Stimulated activated CD4-positive, alpha-beta T cell treated with anti-CD3 and anti-CD28 coated beads, Interleukin-4, amount 100 ng/mL, for 24 hours (primary cell): Measurements from ENCODE around the gene ABR.
"Not testable (repeated sequence)": the region's sequence is repeated elsewhere in the genome, so short reads cannot be mapped to it uniquely, and the experiment has no call there.

Source experiments
- DNase-seq: peaks from one replicate; pipeline ENCODE4 v3.0.0-alpha.2; 2020

The ABR gene

DNA sequence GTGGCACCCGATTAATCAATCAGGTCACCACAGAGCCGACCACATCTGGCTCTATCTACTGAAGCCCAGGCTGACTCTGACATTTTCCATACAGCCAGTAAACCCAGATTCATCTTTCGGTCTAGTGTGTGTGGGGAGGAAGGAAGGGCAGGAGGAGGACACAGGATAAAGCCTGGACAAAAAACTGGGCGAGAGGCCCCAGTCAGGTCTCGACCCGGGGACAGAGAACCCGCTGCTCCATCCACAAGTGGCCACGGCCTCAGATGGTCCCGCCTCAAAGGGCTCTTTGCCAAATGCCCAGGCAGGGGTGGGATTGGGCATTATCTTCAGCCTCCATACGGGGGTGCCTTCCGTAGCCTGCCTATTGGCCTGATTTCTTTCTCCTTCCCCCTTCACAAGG lies 7.8 kb downstream of the ABR start:
- DNase-seq = no peak

DNA sequence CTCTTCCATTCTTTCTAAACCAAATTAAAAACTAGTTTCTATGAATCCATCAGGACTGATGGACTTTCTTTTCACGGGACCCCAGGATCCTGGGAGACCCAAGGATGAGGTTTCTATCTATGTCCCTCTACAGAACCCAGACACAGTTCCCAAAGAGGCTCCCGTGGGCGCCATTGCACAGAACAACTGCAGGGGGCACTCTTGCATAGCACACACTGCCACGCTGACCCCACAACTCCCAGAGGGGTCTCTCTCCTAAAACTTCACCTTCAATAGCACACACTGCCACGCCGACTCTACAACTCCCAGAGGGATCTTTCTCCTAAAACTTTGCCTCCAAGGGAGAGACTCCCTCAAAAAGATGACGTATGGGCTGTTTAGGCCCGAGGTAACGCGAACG lies 9.0 kb downstream of the ABR start:
- no peak for DNase-seq

DNA sequence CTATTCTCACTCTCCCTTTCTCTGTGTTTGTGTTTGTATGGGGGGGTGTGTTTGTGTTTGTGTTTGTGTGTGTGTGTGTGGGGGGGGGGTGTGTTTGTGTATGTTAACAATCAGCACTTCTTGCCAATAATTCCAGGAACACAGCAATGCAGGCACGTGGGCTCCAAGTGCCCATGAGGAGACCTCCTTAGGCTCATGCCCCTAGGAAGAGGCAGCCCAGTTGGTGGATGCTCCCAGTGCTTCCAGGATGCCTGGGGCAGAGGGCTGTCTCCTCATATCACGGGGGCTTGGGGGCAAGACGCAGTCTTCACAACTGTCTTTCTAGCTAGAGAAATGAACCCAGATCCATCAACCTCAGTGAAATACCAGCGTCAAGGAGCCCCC lies 9.9 kb downstream of the ABR start:
- no peak for DNase-seq

DNA sequence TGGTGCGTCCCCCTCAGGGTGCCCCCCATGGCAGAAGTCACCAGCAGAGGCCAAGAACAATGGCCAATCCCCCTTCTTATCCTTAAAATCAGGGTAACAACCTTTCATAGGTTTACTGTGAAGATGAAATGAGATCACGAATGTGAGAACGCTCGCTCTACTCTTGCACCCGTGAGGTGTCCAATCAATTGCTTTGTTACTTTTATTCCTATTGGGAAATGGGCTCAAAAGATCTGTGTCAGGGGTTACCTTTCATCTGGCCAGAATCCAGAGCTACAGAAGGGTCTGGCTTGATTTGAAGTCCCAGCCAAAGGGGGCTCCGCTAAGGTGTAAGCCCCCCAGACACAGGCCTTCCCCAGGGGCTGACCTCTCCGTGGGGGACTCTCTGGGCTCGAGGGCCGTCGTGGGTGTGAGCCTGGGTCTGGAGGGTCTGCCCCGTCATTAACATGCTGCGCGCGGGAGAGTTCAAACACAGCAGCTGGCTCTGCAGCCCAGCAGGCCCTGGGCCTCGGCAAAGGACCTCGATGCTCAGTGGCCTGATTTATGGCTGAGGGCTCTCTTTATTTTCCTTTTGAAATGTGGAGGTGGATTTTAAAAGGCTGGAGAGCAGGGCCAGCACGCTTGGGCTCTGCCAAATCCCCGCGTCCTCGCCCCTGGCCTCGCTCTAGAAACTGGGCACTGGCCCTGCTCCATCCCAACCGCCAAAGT lies 10.4 kb downstream of the ABR start:
- no peak for DNase-seq

DNA sequence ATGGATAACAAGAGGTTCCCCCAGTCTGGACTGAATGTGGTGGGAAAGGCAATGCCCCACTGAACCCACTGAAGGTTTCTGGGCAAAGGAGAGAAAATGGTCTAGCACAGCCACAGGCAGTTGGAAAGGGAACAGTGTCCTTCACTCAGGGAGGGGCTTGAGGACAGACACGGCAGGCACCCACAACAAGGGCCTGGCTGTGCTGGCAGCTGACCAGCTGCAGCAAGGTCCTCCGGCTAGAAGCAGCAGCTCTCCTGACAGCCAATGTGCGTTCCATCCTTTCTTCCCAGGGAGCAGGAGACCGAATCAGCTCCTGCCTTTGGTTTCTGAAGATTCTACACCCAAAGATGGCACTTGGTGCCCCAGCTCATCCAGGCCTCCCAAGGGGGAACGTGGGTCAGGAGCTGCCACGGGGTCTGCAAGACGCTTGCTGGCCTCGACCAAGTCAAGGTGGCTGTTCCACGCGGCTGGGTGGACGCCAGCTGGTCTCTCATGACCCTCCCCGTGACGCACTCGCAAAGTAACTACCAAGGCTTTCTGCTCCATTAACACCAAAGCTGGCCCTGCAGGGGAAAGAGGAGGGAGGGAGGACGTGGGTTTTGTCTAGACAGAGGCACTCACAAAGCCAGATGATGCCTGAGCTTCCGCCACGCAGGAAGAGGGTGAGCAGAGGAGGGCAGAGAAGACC lies 11.1 kb downstream of the ABR start:
- DNase-seq = no peak

DNA sequence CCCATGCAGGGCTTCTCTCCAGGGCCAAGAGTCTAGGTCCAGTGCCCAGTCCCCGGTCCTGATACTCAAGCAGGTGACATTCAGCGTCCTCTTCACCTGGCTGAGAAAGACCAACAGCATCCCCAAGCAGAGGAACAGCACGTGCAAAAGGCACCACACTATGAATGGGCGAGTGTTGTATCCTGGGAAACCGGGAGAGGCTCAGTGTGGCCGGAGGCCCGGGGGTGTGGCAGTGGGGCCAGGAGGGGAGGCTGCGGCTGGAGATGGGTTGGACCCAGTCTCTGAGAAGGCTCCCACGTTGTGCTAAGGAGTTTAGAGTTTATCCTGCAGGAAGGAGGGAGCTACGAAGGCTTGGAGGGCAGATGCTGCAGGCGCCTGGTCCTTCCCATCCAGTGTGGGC lies 13.5 kb downstream of the ABR start:
- DNase-seq = no peak

DNA sequence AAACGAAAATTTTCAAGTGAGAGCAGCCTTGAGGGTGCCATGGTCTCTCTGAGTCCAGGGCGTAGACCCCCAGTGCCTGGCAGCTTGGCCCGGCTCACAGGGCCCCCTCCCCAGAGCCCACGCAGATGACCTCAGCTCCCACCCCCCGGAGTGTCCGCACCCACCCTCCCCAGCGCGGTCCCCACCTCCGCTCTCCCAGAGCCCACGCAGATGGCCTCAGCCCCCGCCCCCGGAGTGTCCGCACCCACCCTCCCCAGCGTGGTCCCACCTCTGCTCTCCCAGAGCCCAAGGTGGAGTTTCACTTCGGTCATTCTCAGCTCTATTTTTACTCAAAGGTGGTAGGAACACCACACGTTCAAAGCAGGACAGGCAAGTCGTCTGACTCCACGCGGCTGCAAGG lies 13.9 kb downstream of the ABR start:
- no peak for DNase-seq

DNA sequence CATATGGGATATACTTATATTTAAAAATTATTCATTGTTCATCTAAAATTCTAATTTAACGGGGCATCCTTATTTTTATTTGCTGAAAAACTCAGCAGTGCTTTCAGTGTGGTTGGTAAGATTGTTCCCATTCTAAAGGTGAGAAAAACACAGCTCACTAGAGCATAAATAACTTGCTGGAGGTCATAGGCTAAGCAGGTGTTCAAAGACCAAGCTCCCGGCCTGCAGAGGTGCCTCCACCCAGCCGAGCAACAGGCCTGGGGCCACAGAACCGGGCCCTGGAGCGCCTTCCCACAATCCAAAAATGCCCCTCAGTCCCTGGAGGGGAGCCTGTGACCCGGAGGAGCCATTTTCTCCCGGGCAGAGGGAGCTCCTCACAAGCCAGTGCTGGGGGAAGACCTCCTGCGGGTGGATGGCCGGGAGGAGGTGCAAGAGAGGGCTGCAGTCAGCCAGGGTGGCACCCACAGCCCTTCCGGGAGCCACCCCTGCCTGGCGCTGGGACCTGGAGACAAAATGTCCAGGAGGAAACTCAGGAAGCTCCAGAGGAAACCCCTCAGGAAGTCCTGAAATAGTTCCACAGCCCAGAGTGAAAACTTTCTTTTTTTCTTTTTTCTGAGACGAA lies 14.7 kb downstream of the ABR start:
- DNase-seq = no peak

DNA sequence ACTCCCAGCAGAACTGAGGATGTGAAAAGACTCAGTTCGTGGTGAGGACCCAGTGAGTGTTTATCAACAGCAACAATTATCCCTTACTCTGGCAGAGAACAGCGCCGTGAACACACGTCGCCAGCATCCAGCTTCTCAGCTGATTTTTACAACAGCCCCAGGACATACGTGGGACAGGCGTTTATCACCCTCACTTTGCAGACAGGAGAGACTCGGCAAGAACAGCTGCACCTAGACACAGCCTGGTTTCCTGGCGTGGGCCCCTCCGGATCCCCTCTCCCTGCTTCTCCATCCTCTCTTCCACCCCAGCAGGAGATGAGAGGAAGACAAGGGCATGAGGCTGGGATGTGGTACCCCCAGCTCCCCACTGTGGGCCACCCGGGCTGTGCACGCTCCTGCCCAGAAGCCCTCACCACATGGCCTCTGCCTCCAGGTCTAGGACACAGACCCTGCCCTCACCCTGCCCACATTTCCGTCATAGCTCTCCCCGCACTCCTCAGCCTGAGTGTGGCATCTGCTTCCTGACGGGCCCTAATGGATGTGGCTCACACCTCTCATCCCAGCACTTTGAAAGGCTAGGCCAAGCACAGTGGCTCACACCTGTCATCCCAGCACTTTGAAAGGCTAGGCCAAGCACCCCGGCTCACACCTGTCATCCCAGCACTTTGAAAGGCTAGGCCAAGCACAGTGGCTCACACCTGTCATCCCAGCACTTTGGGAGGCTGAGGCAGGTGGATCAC lies 17.5 kb downstream of the ABR start:
- DNase-seq = no peak

DNA sequence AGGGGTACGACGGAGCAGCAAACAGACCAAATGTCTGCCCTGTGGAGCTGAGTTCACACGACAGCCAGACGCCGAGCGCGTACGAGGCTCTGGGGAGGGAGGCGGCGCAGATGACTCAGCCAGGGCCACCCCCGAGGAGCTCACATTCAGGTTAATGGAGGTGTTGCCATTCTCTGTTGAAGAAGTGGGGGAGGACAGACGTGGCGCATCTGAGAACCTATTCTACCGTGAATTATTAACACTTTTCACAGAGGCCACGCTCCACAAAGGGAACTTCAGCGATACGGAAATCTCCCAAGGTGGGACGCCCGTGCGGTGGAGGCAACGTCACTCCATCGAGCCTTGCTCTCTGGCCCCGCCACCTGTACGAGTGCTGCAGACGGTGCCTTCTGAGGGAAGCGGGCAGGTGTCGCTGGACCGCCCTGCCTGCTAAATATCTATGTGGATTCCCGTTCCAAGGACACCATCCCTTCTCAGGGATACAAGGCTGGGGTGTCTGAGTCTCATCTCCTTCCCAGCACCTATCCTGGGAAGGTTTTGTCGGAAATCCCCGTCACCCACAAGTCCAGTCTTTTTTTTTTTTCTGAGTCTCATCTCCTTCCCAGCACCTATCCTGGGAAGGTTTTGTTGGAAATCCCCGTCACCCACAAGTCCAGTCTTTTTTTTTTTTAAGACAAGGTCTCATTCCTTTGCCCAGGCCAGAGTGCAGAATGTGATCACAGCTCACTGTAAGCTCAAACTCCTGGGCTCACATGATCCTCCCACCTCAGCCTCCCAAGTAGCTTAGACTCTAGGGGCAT lies 19.0 kb downstream of the ABR start:
- DNase-seq = no peak

DNA sequence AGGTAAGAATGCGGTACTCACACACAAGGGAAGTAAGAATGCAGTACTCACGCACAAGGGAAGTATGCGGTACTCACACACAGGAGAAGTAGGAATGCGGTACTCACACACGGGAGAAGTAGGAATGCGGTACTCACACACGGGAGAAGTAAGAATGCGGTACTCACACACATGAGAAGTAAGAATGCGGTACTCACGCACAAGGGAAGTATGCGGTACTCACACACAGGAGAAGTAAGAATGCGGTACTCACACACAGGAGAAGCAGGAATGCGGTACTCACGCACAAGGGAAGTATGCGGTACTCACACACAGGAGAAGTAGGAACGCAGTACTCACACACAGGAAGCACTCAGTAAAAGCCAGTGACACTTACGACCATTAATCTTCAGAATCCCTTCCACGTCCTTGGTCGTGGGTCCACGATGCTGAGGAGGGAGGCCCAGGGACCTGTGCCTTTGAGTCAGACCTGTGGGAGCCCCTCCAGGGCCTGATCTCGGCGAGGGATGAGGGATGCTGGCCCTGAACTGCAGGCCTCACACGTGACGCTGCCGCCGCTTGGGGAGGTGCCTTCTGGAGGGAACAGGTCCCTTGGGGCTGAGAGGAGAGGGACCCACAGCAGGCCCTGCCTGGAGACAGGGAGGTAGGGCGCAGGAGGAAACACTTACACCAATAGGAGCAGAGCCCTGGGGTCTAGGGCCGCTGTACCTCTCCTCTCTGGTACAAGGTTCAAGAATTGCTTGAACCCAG lies 20.2 kb downstream of the ABR start:
- DNase-seq = no peak

DNA sequence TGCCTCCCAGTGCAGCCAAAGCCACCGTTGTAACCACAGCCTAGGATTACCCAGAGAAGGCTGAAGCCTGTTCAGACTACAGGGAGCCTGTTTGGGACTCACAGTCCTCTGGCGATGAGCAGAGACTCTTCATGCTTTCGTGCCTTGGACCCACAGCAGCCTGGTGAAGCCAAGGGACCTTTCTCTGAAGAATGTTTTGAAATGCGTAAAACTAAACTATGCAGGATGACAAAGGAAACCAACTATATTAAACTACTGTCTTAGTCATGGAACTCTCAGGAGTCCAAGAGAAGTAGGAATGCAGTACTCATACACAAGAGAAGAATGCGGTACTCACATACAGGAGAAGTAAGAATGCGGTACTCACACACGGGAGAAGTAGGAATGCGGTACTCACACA lies 20.9 kb downstream of the ABR start:
- DNase-seq = no peak

DNA sequence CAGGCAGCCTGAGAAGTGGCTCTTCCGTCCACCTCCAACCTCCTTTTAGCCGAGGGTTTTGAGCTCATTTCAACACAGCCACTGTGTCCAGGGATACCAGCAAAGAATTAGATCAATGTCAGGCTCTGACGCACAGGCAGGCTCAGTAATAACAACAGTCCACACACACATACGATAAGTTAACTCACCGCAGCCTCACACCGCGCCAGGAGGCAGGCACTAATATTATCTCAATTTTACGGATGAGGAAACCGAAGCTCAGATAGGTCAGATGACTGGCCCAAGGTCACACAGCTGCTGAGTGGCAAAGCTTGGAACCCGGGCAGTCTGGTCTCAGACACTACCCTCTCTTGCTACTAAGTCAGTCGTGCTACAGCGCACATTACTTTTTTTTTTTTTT lies 22.9 kb downstream of the ABR start:
- DNase-seq = no peak

DNA sequence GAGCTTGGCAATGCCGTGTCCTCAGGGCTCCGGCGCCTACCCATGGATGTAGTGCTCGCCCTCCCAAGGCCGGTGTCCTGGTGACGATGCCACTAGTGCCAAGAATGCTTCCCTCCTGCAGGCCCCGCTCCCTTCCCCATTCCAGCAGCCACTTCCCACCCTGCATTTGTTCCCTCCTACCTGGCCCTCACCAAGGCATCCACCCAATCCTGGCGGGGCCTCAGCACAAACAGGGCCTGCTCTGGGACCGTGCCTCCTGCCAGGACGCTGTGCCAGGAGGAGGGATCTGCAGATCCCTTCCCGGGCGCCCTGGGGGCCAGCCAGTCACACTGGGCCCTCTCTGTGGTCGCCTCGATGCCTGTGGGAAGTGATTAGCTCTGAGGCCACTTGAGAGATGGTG lies 25.1 kb downstream of the ABR start:
- no peak for DNase-seq

DNA sequence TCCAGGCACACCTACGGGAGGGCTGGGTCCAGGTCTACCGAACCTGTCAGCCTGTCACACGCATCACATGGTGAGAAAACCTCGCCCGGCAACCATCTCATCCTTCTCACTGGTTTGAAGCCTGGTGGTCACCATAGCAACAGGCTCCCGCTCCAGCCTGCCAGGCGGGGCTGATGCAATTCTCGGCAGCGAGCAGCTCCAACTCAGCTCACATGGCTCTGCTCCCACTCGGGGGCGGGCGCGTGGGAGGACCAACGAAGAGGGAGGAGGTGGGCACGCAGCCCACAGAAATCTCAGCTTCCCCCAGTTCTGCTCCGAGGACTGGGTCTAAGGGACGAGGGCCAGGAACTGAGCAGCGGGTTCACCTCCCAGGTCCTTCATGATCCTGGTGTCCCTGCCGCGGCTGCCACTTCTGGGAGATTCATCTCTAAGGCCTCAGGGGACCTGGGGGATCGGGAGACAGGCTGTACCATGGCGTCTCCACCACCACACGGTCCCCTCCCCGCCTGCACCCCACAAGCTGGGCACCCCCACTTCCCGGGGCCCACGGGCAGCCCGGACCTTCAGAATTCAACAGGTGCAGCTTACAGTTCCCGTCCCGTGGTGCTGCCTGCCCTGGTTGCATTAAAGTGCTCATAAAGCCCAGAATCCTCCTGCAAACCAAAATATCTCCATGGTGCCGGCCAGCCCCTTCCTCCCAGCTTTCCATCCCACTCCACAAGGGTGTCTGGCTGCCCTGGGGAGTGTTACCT lies 25.8 kb downstream of the ABR start:
- DNase-seq = no peak

DNA sequence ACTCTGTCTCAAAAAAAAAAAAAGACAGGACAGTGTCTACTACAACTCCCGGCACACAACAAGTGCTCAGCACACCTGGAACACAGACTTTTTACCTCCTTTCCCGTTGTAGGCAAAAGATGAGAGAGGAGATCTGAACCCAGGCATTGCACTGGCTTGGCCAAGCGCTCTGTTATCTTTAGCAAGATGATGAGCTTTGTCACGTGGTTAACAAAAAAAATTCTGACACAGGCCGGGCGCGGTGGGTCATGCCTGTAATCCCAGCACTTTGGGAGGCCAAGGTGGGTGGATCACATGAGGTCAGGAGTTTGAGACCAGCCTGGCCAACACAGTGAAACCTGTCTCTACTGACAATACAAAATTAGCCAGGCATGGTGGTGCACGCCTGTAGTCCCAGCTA lies 27.2 kb downstream of the ABR start:
- DNase-seq = not testable (repeated sequence)

DNA sequence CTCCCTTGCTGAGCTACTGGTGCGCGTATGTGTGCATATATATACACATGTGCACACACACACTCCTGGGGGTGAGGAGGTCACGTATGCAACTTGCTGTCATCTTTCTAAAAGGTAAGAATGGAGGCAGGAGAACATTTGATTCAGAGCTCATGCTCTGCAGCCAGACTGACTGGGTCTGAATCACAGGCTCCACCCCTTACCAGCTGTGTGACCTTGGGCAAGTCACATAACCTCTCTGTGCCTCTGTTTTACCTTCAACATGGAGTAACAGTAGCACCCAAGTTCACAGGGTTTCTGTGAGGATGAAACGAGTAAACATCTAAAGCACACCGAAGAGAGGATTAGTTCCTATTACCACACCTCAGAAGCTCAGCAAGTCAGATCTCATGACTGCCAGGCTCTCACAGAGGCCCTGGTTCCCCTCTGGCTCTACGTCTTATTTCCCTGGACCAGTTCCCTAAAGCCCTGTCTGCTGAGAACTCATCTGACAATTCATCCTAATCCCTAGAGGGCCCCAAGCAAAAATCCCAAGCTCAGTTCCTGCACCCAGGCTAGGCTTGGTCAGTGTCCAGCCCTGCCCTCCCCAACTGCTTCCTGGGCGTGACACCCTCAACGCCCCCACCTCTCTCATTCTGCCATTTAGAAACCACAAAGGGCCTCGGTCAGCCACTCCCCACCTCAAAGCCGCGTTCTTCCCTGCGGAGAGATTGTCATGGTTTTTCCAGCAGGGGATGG lies 28.7 kb downstream of the ABR start:
- DNase-seq = no peak

DNA sequence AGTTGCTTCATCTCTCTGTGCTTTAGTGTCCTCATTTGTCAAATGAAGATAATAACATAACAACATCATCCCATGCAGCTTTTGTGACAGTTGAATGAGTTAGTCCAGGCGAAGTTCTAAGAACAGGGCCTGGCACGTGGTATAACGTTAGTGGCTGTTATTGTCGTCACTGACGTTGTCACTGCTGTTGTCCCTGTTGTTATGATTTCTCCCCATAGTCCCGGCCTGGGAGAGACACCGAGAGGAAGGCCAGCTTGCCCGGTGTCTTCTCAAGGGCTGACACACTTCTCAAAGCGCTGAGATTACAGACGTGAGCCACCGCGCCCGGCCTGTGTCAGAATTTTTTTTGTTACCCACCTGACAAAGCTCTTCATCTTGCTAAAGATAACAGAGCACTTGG lies 29.9 kb downstream of the ABR start:
- no peak for DNase-seq

DNA sequence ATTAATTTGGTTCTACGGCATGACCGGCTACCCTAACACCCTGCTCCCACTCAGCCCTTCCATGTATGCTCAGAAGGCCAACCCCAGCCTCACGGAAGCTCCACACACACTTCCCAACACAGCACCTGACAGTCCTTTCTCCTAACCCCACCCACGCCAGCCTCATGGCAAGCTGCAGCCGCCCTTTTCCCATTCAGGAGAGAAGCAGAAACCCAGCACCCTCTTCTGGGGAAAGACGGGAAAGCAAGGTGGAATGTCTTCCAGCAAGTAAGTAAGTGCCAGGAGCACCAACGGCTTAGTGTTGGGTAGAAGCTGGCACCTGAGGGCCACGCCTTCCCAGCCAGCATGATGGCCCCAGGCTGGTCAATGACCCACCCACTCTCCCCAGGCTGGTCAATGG lies 32.1 kb downstream of the ABR start:
- DNase-seq = no peak

DNA sequence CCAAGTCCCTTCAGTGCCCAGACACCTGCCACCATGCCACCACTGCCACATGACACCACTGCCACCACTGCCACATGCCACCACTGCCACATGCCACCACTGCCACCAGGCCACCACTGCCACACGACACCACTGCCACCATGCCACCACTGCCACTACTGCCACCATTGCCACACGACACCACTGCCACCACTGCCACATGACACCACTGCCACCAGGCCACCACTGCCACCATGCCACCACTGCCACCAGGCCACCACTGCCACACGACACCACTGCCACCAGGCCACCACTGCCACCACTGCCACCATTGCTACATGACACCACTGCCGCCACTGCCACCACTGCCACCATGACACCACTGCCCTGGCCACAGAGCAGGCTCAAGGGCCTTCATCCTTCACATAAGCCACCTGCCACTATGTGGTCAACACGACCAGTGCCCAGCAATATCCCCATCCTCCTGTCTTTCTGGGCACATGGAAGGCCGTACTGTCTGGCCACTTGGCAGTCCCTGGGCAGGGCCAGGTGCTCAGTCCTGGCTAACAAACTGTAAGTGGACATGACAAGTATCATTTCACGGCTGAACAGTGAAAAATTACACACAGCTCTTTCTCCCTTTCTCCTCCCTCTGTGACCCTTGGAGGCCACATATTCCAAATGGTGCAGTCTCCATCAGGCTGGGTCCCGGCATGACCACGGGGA lies 33.1 kb downstream of the ABR start:
- DNase-seq = no peak
